ENCODE measurements around the gene SLC25A26. TPM values are rescaled to one million over a fixed set of nuclear protein-coding genes. Genes with fewer than 3 reads are reported as not detected.

SLC25A26 gene
- total RNA-seq, 1 experiment from 2014 or later, result 23.8 TPM

GRCh38 chr3:66179793-66180192 is 41.0 kb upstream of the SLC25A26 start:
- RAD21 ChIA-PET (ENCODE audit: low non-redundant PET in 1 of 2, low total read pairs in 2 of 2, uncharacterized antibody in 2 of 2, unreplicated experiment in 2 of 2), result no interaction called here
- ATAC-seq, result no peak
- Histone ChIP-seq H2AFZ (ENCODE audit: low read depth, low read length, poor library complexity, severe bottlenecking) (no peak overlapping the region), H3K79me2 (ENCODE audit: insufficient read depth, low read length) (no peaks in the 10 kb centered on the region), H3K4me3 (replicated peaks in 1 of 2; ENCODE audit: low read depth in 1 of 2, low read length in 2 of 2) (no peak overlapping the region), H4K20me1 (ENCODE audit: insufficient read depth) (no peaks in the 10 kb centered on the region), H3K9ac (ENCODE audit: low read length) (no peak overlapping the region), H3K4me1 (ENCODE audit: control insufficient read depth in 1 of 2, insufficient read depth in 2 of 2, low read length in 2 of 2) (no peaks in the 10 kb centered on the region), H3K27ac (ENCODE audit: low read depth, low read length) (no peak overlapping the region), H3K9me3 (ENCODE audit: control insufficient read depth in 1 of 2, insufficient read depth in 1 of 2, low read depth in 1 of 2, low read length in 2 of 2) (no peaks in the 10 kb centered on the region), H3K36me3 (ENCODE audit: control insufficient read depth in 1 of 2, insufficient read depth in 2 of 2, low read length in 2 of 2) (no peaks in the 10 kb centered on the region), H3K27me3 (ENCODE audit: insufficient read depth, low read length) (no peaks in the 10 kb centered on the region), H3K9me2 (ENCODE audit: insufficient read depth) (no peaks in the 10 kb centered on the region), H3K4me2 (ENCODE audit: low read length) (no peak overlapping the region)
- POLR2A ChIA-PET, result no interaction called here
- DNase-seq (ENCODE audit: low read depth, low spot score), result no peak
- TF ChIP-seq ATF3 (IDR thresholded peaks at IDR 0.05) (no peak), YY1 (IDR thresholded peaks at IDR 0.05; ENCODE audit: extremely low read depth, insufficient replicate concordance, low read depth, low read length) (no peak), POLR2A (IDR thresholded peaks at IDR 0.05; ENCODE audit: borderline replicate concordance, extremely low read depth, insufficient read depth, insufficient read length) (no peak), MAX (IDR thresholded peaks at IDR 0.05) (no peak), SIN3A (IDR thresholded peaks at IDR 0.05; ENCODE audit: low read depth) (no peak), CTCF (IDR thresholded peaks at IDR 0.05 in 2 of 3, conservative IDR thresholded peaks at IDR 0.05 in 1 of 3; ENCODE audit: borderline replicate concordance in 1 of 3, insufficient read depth in 1 of 3, low read depth in 2 of 3, low read length in 2 of 3) (no peak), TCF7L2 (IDR thresholded peaks at IDR 0.05; ENCODE audit: borderline replicate concordance, extremely low read depth, insufficient read depth, insufficient read length) (no peak), EGR1 (IDR thresholded peaks at IDR 0.05; ENCODE audit: low read depth) (no peak), SRF (IDR thresholded peaks at IDR 0.05; ENCODE audit: low read depth) (no peak), ELF1 (IDR thresholded peaks at IDR 0.05; ENCODE audit: borderline replicate concordance, low read depth) (no peak), CEBPB (IDR thresholded peaks at IDR 0.05; ENCODE audit: low read depth) (no peak), POLR2AphosphoS5 (IDR thresholded peaks at IDR 0.05; ENCODE audit: low read depth, low read length) (no peak), ZBTB33 (IDR thresholded peaks at IDR 0.05; ENCODE audit: extremely low read depth, insufficient replicate concordance, low read length) (no peak)
- BruUV-seq (replicated peaks), result no TSS peak
- intact Hi-C loops (cut with micrococcal nuclease), result no loop called here
- CTCF ChIA-PET, result no interaction called here

Measured in HCT116 (cell line).